Activated T-cell treated with anti-CD3 and anti-CD28 coated beads, Interleukin-2, amount 50 U/mL, for 24 hours (primary cell): ENCODE data around the gene ZNF530.

Experiments used
- DNase-seq: peaks from one replicate; pipeline ENCODE4 v3.0.0-alpha.2; 2020
- H3K27ac Mint-ChIP-seq: 2 replicates; pipeline ENCODE4 v1.8.0; 2020; ENCODE audit warnings: mild to moderate bottlenecking, mixed read lengths
- H3K27me3 Mint-ChIP-seq: 2 replicates; pipeline ENCODE4 v1.8.0; 2020; ENCODE audit warnings: mixed read lengths
- H3K36me3 Mint-ChIP-seq: 2 replicates; pipeline ENCODE4 v1.8.0; 2020; ENCODE audit warnings: low read depth, mixed read lengths
- H3K4me1 Mint-ChIP-seq: 2 replicates; pipeline ENCODE4 v1.8.0; 2020; ENCODE audit warnings: low read depth, mixed read lengths
- H3K4me3 Mint-ChIP-seq: 2 replicates; pipeline ENCODE4 v1.8.0; 2020; ENCODE audit warnings: mild to moderate bottlenecking, moderate library complexity, mixed read lengths
- H3K9me3 Mint-ChIP-seq: 2 replicates; pipeline ENCODE4 v1.8.0; 2020; ENCODE audit warnings: mixed read lengths

The ZNF530 gene

GRCh38 chr19:57599761-57600383, at the start of gene ZNF530:
Gene ZNF530, plus strand, starts transcription at chr19:57599885. Its CDS starts 4,461 bp downstream, at chr19:57604346.
- H3K4me1 Mint-ChIP-seq: peaks cover 20% of the 10 kb centered on the region
- peak within 1 kb of the TSS; percentile 79 for H3K27ac Mint-ChIP-seq
- H3K9me3 Mint-ChIP-seq: peaks cover 61% of the 10 kb centered on the region
- no peaks in the 10 kb centered on the region for H3K27me3 Mint-ChIP-seq
- DNase-seq: peak; percentile 92
- H3K36me3 Mint-ChIP-seq: peaks cover 59% of the 10 kb centered on the region
- H3K4me3 Mint-ChIP-seq: peak within 1 kb of the TSS; percentile 85

- Mint-ChIP-seq H3K36me3 (peaks cover 100% of the 10 kb centered on the region), H3K9me3 (peaks cover 76% of the 10 kb centered on the region), H3K4me3 (no peak overlapping the region), H3K27me3 (no peaks in the 10 kb centered on the region), H3K4me1 (peaks cover 3% of the 10 kb centered on the region), H3K27ac (no peak overlapping the region)
- DNase-seq: no peak
Observed at GRCh38 chr19:57552432-57552831, 47.3 kb upstream of the ZNF530 start.

- peaks cover 5% of the 10 kb centered on the region for H3K27me3 Mint-ChIP-seq
- DNase-seq: no peak
- peaks cover 92% of the 10 kb centered on the region for H3K36me3 Mint-ChIP-seq
- H3K4me3 Mint-ChIP-seq: peak overlapping the region; percentile 97
- H3K4me1 Mint-ChIP-seq: peaks cover 33% of the 10 kb centered on the region
- peaks cover 66% of the 10 kb centered on the region for H3K9me3 Mint-ChIP-seq
- no peak overlapping the region for H3K27ac Mint-ChIP-seq
Observed at GRCh38 chr19:57557659-57558058, 42.0 kb upstream of the ZNF530 start.

GRCh38 chr19:57558525-57558924, 41.2 kb upstream of the ZNF530 start:
- peaks cover 66% of the 10 kb centered on the region for H3K9me3 Mint-ChIP-seq
- peaks cover 84% of the 10 kb centered on the region for H3K36me3 Mint-ChIP-seq

GRCh38 chr19:57559008-57559403, 40.7 kb upstream of the ZNF530 start:
- peaks cover 33% of the 10 kb centered on the region for H3K4me1 Mint-ChIP-seq
- peaks cover 64% of the 10 kb centered on the region for H3K9me3 Mint-ChIP-seq
- DNase-seq: peak; percentile 47
- H3K36me3 Mint-ChIP-seq: peaks cover 82% of the 10 kb centered on the region
- peaks cover 5% of the 10 kb centered on the region for H3K27me3 Mint-ChIP-seq
- peak overlapping the region; percentile 93 for H3K27ac Mint-ChIP-seq
- peak overlapping the region; percentile 97 for H3K4me3 Mint-ChIP-seq

More at GRCh38 chr19:57558525-57558924, 41.2 kb upstream of the ZNF530 start:
- H3K27me3 Mint-ChIP-seq: peaks cover 5% of the 10 kb centered on the region
- peak overlapping the region; percentile 93 for H3K27ac Mint-ChIP-seq
- no peak for DNase-seq
- H3K4me3 Mint-ChIP-seq: peak overlapping the region; percentile 97
- H3K4me1 Mint-ChIP-seq: peaks cover 33% of the 10 kb centered on the region

GRCh38 chr19:57559404-57560025, 40.2 kb upstream of the ZNF530 start, which contains the start of gene ZNF550:
Gene ZNF550, minus strand, starts transcription at chr19:57559863. Its CDS starts 181 bp downstream, at chr19:57559682.
- peak within 1 kb of the TSS; percentile 93 for H3K27ac Mint-ChIP-seq
- H3K9me3 Mint-ChIP-seq: peaks cover 61% of the 10 kb centered on the region
- H3K4me3 Mint-ChIP-seq: peak within 1 kb of the TSS; percentile 97
- H3K36me3 Mint-ChIP-seq: peaks cover 77% of the 10 kb centered on the region
- peak; percentile 92 for DNase-seq
- H3K4me1 Mint-ChIP-seq: peaks cover 33% of the 10 kb centered on the region
- H3K27me3 Mint-ChIP-seq: peaks cover 5% of the 10 kb centered on the region

GRCh38 chr19:57560049-57560491, 39.6 kb upstream of the ZNF530 start:
- peak overlapping the region; percentile 93 for H3K27ac Mint-ChIP-seq
- peaks cover 76% of the 10 kb centered on the region for H3K36me3 Mint-ChIP-seq
- H3K9me3 Mint-ChIP-seq: peaks cover 60% of the 10 kb centered on the region
- no peak for DNase-seq
- peak overlapping the region; percentile 97 for H3K4me3 Mint-ChIP-seq
- H3K4me1 Mint-ChIP-seq: peaks cover 33% of the 10 kb centered on the region
- peaks cover 5% of the 10 kb centered on the region for H3K27me3 Mint-ChIP-seq

GRCh38 chr19:57563547-57563946, 36.1 kb upstream of the ZNF530 start:
- peaks cover 19% of the 10 kb centered on the region for H3K4me1 Mint-ChIP-seq
- no peak for DNase-seq
- H3K27me3 Mint-ChIP-seq: peaks cover 5% of the 10 kb centered on the region
- no peak overlapping the region for H3K27ac Mint-ChIP-seq
- H3K36me3 Mint-ChIP-seq: peaks cover 67% of the 10 kb centered on the region
- no peak overlapping the region for H3K4me3 Mint-ChIP-seq
- peaks cover 69% of the 10 kb centered on the region for H3K9me3 Mint-ChIP-seq

GRCh38 chr19:57566396-57567265, 33.1 kb upstream of the ZNF530 start:
- peaks cover 59% of the 10 kb centered on the region for H3K36me3 Mint-ChIP-seq

GRCh38 chr19:57570707-57571106, 29.0 kb upstream of the ZNF530 start:
- no peak for DNase-seq
- Mint-ChIP-seq H3K27me3 (no peaks in the 10 kb centered on the region), H3K9me3 (peaks cover 85% of the 10 kb centered on the region), H3K4me1 (no peaks in the 10 kb centered on the region), H3K27ac (no peak overlapping the region), H3K4me3 (no peak overlapping the region), H3K36me3 (peaks cover 82% of the 10 kb centered on the region)

More at GRCh38 chr19:57566396-57567265, 33.1 kb upstream of the ZNF530 start:
- Mint-ChIP-seq H3K27ac (no peak overlapping the region), H3K4me3 (no peak overlapping the region), H3K9me3 (peaks cover 75% of the 10 kb centered on the region), H3K4me1 (no peaks in the 10 kb centered on the region), H3K27me3 (peaks cover 5% of the 10 kb centered on the region)
- no peak for DNase-seq

GRCh38 chr19:57572415-57572947, 27.2 kb upstream of the ZNF530 start:
- no peak overlapping the region for H3K27ac Mint-ChIP-seq
- no peak for DNase-seq
- H3K4me3 Mint-ChIP-seq: no peak overlapping the region
- peaks cover 9% of the 10 kb centered on the region for H3K4me1 Mint-ChIP-seq
- H3K27me3 Mint-ChIP-seq: no peaks in the 10 kb centered on the region
- H3K36me3 Mint-ChIP-seq: peaks cover 84% of the 10 kb centered on the region
- peaks cover 84% of the 10 kb centered on the region for H3K9me3 Mint-ChIP-seq

GRCh38 chr19:57576661-57577060, 23.0 kb upstream of the ZNF530 start:
- DNase-seq: no peak
- Mint-ChIP-seq H3K4me1 (peaks cover 23% of the 10 kb centered on the region), H3K27me3 (no peaks in the 10 kb centered on the region), H3K27ac (no peak overlapping the region), H3K4me3 (no peak overlapping the region), H3K36me3 (peaks cover 82% of the 10 kb centered on the region), H3K9me3 (peaks cover 75% of the 10 kb centered on the region)

GRCh38 chr19:57578487-57579205, 21.0 kb upstream of the ZNF530 start, which contains the start of gene ZNF416:
Gene ZNF416, minus strand, starts transcription at chr19:57578911. Its CDS starts 207 bp downstream, at chr19:57578704.
- peak within 1 kb of the TSS; percentile 80 for H3K4me3 Mint-ChIP-seq
- H3K27ac Mint-ChIP-seq: peak within 1 kb of the TSS; percentile 57
- peak; percentile 92 for DNase-seq
- peaks cover 77% of the 10 kb centered on the region for H3K36me3 Mint-ChIP-seq
- peaks cover 67% of the 10 kb centered on the region for H3K9me3 Mint-ChIP-seq
- no peaks in the 10 kb centered on the region for H3K27me3 Mint-ChIP-seq
- H3K4me1 Mint-ChIP-seq: peaks cover 27% of the 10 kb centered on the region
